Body of pancreas (tissue), 4 donors: ENCODE measurements around the gene AFP.

Experiments used
- CTCF ChIP-seq, 7 experiments: fragments of 450-650 bp in 4 of 7; fragments of 200-600 bp in 3 of 7; sonication (generic) in 3 of 7; IDR thresholded peaks; one replicate each; pipeline ENCODE4 v1.5.1; 2016 to 2019; ENCODE audit warnings: antibody characterized with exemption in 7 of 7
- POLR2A ChIP-seq, 3 donors: fragments of 450-650 bp; IDR thresholded peaks; one replicate each; pipeline ENCODE4 v1.6.1; 2016; ENCODE audit warnings: antibody characterized with exemption in 3 of 3, mild to moderate bottlenecking in 2 of 3

- TF ChIP-seq CTCF (IDR thresholded peaks at IDR 0.05) = no peak
- TF ChIP-seq POLR2A (IDR thresholded peaks at IDR 0.05) = no peak
Measured at GRCh38 chr4:73405138-73405537, 30.9 kb upstream of the AFP start.
